HK-2 (cell line): Measurements from ENCODE around the gene PLEKHG1.

ENCODE experiments used
- DNase-seq: peaks from one replicate; pipeline ENCODE4 v3.0.0-alpha.2; 2018; ENCODE audit not compliant: unreplicated experiment

PLEKHG1 gene

DNA sequence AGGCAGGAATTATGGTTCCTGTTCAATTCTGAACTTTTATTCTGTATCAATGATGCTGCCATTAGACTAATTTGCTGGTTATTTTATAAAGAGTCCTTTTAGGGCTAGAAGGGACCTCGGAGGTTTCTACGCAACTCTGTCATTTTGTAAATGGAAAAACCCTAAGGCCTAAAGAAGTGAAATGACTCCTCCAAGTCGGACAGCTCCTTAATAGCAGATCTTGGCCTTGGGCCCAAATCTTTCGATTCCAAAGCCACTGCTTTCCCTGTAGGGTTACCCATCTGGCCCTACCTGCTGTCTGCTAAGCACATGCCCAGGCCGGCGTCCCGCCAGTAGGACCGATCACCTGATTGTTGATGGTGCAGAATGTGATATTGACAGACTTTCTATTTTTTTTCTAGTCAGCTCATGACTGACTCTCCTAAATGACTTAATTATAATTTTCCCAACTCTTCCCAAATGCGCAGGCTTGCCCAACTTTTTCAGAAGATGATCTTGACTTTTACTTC, 40.2 kb downstream of the PLEKHG1 start:
- no peak for DNase-seq

GRCh38 chr6:150640556-150641209, 41.0 kb downstream of the PLEKHG1 start:
- no peak for DNase-seq

DNA sequence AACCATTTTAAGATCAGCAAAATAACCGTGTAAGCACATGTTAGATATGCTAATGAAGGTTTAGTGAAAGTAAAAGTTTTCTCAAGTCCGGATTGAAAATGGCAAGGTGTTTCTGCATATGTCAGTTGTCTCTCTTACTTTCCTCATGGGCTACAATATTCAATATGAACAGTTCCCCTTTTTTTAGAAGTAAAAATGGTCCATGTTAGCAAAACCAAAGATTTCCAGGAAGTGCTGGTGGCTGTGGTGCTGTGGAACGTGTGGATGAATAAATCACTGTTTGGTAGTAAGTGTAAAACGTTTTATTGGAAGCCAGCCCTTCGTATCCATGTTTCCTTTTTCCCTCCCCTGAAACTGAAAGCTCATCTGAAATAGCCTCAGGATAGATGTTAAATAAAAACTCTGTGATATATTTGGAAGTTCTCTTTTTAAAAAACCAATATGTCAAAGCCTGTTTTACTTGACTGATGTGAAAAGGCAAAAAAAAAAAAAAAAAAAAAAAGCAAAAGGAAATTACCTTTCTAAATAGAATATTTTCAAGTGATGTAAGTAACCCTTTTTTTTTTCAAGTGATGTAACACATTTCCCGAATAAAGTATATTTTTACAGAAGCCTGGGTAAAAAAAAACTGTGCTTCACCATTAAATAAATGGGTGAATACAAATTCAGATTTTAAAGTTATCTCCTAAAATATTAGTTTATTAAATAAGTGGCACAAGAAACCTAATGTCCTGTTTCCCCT, 41.9 kb downstream of the PLEKHG1 start:
- no peak for DNase-seq

GRCh38 chr6:150646228-150646627, 46.5 kb downstream of the PLEKHG1 start:
- DNase-seq: no peak

GRCh38 chr6:150647051-150647450, 47.4 kb downstream of the PLEKHG1 start:
- DNase-seq: no peak
